Progenitor cell of endocrine pancreas (in vitro differentiated cells): ENCODE results near the gene CPED1. TPM values are rescaled to one million over a fixed set of nuclear protein-coding genes. Genes with fewer than 3 reads are reported as not detected.

ENCODE experiments used
- DNase-seq: peaks from one replicate; pipeline ENCODE4 v3.0.0; 2021; ENCODE audit warnings: low spot score; ENCODE audit not compliant: unreplicated experiment
- H3K27ac Mint-ChIP-seq: 2 replicates; pipeline ENCODE4 v1.8.0; 2021; ENCODE audit warnings: mild to moderate bottlenecking, moderate library complexity, mixed read lengths
- H3K27me3 Mint-ChIP-seq: 2 replicates; pipeline ENCODE4 v1.8.0; 2021; ENCODE audit warnings: mixed read lengths
- H3K36me3 Mint-ChIP-seq: 2 replicates; pipeline ENCODE4 v1.8.0; 2022; ENCODE audit warnings: mixed read lengths; ENCODE audit not compliant: insufficient read depth
- H3K4me1 Mint-ChIP-seq: 2 replicates; pipeline ENCODE4 v1.8.0; 2021; ENCODE audit warnings: low read depth, mixed read lengths
- H3K4me3 Mint-ChIP-seq: 2 replicates; pipeline ENCODE4 v1.8.0; 2021; ENCODE audit warnings: low read depth, mild to moderate bottlenecking, moderate library complexity, mixed read lengths
- H3K9me3 Mint-ChIP-seq: 2 replicates; pipeline ENCODE4 v1.8.0; 2021; ENCODE audit warnings: low read depth, mixed read lengths
- total RNA-seq: library from RNA; stranded (reverse); gene quantifications from 2 replicates; pipeline ENCODE4 v1.2.1, GENCODE V29; 2021
- TF ChIP-seq, protein P1 (sequence below): fragments of 200-600 bp; sonication (generic); IDR thresholded peaks from one replicate; pipeline ENCODE4 v1.5.0; 2021; ENCODE audit warnings: antibody characterized with exemption, mild to moderate bottlenecking; ENCODE audit not compliant: unreplicated experiment

The CPED1 gene
- total RNA-seq, 1 donor from 2014 or later = 1.1 TPM

GRCh38 chr7:121334376-121334775 lies 345.9 kb downstream of the CPED1 start:
- H3K27ac Mint-ChIP-seq = no peak overlapping the region
- TF ChIP-seq, protein P1, sequence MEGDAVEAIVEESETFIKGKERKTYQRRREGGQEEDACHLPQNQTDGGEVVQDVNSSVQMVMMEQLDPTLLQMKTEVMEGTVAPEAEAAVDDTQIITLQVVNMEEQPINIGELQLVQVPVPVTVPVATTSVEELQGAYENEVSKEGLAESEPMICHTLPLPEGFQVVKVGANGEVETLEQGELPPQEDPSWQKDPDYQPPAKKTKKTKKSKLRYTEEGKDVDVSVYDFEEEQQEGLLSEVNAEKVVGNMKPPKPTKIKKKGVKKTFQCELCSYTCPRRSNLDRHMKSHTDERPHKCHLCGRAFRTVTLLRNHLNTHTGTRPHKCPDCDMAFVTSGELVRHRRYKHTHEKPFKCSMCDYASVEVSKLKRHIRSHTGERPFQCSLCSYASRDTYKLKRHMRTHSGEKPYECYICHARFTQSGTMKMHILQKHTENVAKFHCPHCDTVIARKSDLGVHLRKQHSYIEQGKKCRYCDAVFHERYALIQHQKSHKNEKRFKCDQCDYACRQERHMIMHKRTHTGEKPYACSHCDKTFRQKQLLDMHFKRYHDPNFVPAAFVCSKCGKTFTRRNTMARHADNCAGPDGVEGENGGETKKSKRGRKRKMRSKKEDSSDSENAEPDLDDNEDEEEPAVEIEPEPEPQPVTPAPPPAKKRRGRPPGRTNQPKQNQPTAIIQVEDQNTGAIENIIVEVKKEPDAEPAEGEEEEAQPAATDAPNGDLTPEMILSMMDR = no peak
- no peaks in the 10 kb centered on the region for H3K36me3 Mint-ChIP-seq
- peaks cover 9% of the 10 kb centered on the region for H3K4me1 Mint-ChIP-seq
- DNase-seq = no peak
- no peak overlapping the region for H3K4me3 Mint-ChIP-seq
- H3K9me3 Mint-ChIP-seq = no peaks in the 10 kb centered on the region
- peaks cover 29% of the 10 kb centered on the region for H3K27me3 Mint-ChIP-seq

GRCh38 chr7:121334875-121335648 lies 346.6 kb downstream of the CPED1 start:
- peaks cover 4% of the 10 kb centered on the region for H3K4me1 Mint-ChIP-seq
- H3K4me3 Mint-ChIP-seq = no peak overlapping the region
- no peaks in the 10 kb centered on the region for H3K36me3 Mint-ChIP-seq
- peaks cover 22% of the 10 kb centered on the region for H3K27me3 Mint-ChIP-seq
- TF ChIP-seq, protein P1 = no peak
- DNase-seq = no peak
- H3K9me3 Mint-ChIP-seq = no peaks in the 10 kb centered on the region
- no peak overlapping the region for H3K27ac Mint-ChIP-seq

GRCh38 chr7:121336579-121336978 lies 348.1 kb downstream of the CPED1 start:
- DNase-seq = no peak
- Mint-ChIP-seq H3K36me3 (no peaks in the 10 kb centered on the region), H3K27me3 (peaks cover 8% of the 10 kb centered on the region), H3K9me3 (no peaks in the 10 kb centered on the region), H3K27ac (no peak overlapping the region), H3K4me1 (no peaks in the 10 kb centered on the region), H3K4me3 (no peak overlapping the region)
- TF ChIP-seq, protein P1 = no peak

DNA sequence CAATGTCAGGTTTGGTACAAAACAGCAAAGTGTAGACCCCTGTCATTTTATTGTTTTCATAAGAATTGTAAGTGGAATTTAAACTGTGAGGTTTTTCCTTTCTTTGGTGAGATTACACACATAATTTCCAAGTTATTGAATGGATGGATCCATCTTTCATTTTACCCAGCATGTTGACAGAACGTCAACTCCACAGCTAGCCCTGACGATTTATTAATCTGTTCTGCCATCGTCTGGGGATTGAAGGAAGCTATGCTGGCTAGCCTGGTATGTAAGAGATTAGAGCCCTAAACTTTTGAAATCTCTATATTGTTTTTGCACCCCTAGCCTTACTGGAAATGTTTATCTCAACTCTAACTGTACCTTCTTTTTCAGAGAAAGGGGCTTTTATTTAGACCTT lies 348.9 kb downstream of the CPED1 start:
- no peak for DNase-seq
- Mint-ChIP-seq H3K36me3 (no peaks in the 10 kb centered on the region), H3K27me3 (peaks cover 5% of the 10 kb centered on the region), H3K4me3 (no peak overlapping the region), H3K27ac (no peak overlapping the region), H3K4me1 (no peaks in the 10 kb centered on the region), H3K9me3 (no peaks in the 10 kb centered on the region)
- TF ChIP-seq, protein P1 = no peak

- peaks cover 5% of the 10 kb centered on the region for H3K27me3 Mint-ChIP-seq
- no peaks in the 10 kb centered on the region for H3K36me3 Mint-ChIP-seq
- H3K4me1 Mint-ChIP-seq = no peaks in the 10 kb centered on the region
- TF ChIP-seq, protein P1 = no peak
- H3K9me3 Mint-ChIP-seq = no peaks in the 10 kb centered on the region
- H3K27ac Mint-ChIP-seq = no peak overlapping the region
- H3K4me3 Mint-ChIP-seq = no peak overlapping the region
- DNase-seq = no peak
These were observed 350.6 kb downstream of the CPED1 start for GRCh38 chr7:121339082-121339481.
